Mesenchymal stem cell (in vitro differentiated cells and primary cell): ENCODE results near the gene PRKG1.

Experiments used
- DNase-seq: peaks from one replicate; pipeline ENCODE4 v3.0.0-alpha.2; 2013
- H2AFZ ChIP-seq: one replicate; pipeline ENCODE4 v1.6.1; 2013; ENCODE audit warnings: low read depth, mild to moderate bottlenecking, control low read depth, inconsistent platforms, low read length, moderate library complexity
- H2AK5ac ChIP-seq: 2 replicates; pipeline ENCODE4 v1.6.1; 2013; ENCODE audit warnings: low read length, moderate library complexity, mild to moderate bottlenecking, inconsistent platforms; ENCODE audit not compliant: severe bottlenecking
- H2BK120ac ChIP-seq: one replicate; pipeline ENCODE4 v1.6.1; 2013; ENCODE audit warnings: low read depth, mild to moderate bottlenecking, inconsistent platforms, low read length, moderate library complexity
- H2BK12ac ChIP-seq, 2 experiments: one replicate each; pipeline ENCODE4 v1.6.1; 2013; ENCODE audit warnings: inconsistent platforms in 2 of 2, low read length in 2 of 2, mild to moderate bottlenecking in 2 of 2, moderate library complexity in 2 of 2, control low read depth in 1 of 2
- H2BK15ac ChIP-seq: one replicate; pipeline ENCODE4 v1.6.1; 2013; ENCODE audit warnings: mild to moderate bottlenecking, low read depth, inconsistent platforms; ENCODE audit not compliant: poor library complexity, severe bottlenecking
- H2BK5ac ChIP-seq: 2 replicates; pipeline ENCODE4 v1.6.1; 2013; ENCODE audit warnings: low read depth, mild to moderate bottlenecking, low read length, control low read depth, inconsistent platforms; ENCODE audit not compliant: poor library complexity, severe bottlenecking
- H3K14ac ChIP-seq, 2 experiments: one replicate each; pipeline ENCODE4 v1.6.1; 2013; ENCODE audit warnings: inconsistent platforms in 2 of 2, low read length in 2 of 2, control low read depth in 1 of 2, mild to moderate bottlenecking in 1 of 2, moderate library complexity in 1 of 2
- H3K18ac ChIP-seq, 2 experiments: one replicate each; pipeline ENCODE4 v1.6.1; 2013; ENCODE audit warnings: inconsistent platforms in 2 of 2, low read length in 2 of 2, control low read depth in 1 of 2, low read depth in 1 of 2, mild to moderate bottlenecking in 1 of 2
- H3K23ac ChIP-seq, 2 experiments: one replicate each; pipeline ENCODE4 v1.6.1; 2013; ENCODE audit warnings: inconsistent platforms in 2 of 2, low read length in 2 of 2, mild to moderate bottlenecking in 2 of 2, moderate library complexity in 2 of 2, control low read depth in 1 of 2
- H3K27ac ChIP-seq: 2 replicates; pipeline ENCODE4 v1.5.1; 2013; ENCODE audit warnings: mild to moderate bottlenecking, moderate library complexity, low read length, control low read depth, inconsistent platforms; ENCODE audit not compliant: poor library complexity, severe bottlenecking
- H3K27me3 ChIP-seq, 2 experiments: 2 replicates each; pipeline versions ENCODE4 v1.6.1 to v1.7.0; 2013; ENCODE audit warnings: low read length in 2 of 2, mild to moderate bottlenecking in 2 of 2, moderate library complexity in 2 of 2, control low read depth in 1 of 2, inconsistent platforms in 1 of 2; ENCODE audit not compliant: control insufficient read depth in 1 of 2, insufficient read depth in 1 of 2
- H3K36me3 ChIP-seq, 2 experiments: 2 replicates each; pipeline versions ENCODE4 v1.6.1 to v1.7.0; 2013; ENCODE audit warnings: low read length in 2 of 2, control low read depth in 1 of 2, inconsistent platforms in 1 of 2, low read depth in 1 of 2, mild to moderate bottlenecking in 1 of 2; ENCODE audit not compliant: insufficient read depth in 2 of 2, control insufficient read depth in 1 of 2
- H3K4ac ChIP-seq, 2 experiments: one replicate each; pipeline ENCODE4 v1.6.1; 2013; ENCODE audit warnings: inconsistent platforms in 2 of 2, low read length in 2 of 2, mild to moderate bottlenecking in 2 of 2, moderate library complexity in 2 of 2, control low read depth in 1 of 2, low read depth in 1 of 2
- H3K4me1 ChIP-seq: 2 replicates; pipeline ENCODE4 v1.6.1; 2013; ENCODE audit warnings: low read depth, low read length, control low read depth; ENCODE audit not compliant: control insufficient read depth, insufficient read depth
- H3K4me2 ChIP-seq: 2 replicates; pipeline ENCODE4 v1.6.1; 2013; ENCODE audit warnings: low read length, mild to moderate bottlenecking, inconsistent platforms; ENCODE audit not compliant: poor library complexity, severe bottlenecking
- H3K4me3 ChIP-seq, 2 experiments: 2 replicates each; pipeline versions ENCODE4 v1.5.1 to v1.7.0; 2013; ENCODE audit warnings: low read length in 2 of 2, mild to moderate bottlenecking in 2 of 2, control low read depth in 1 of 2, low read depth in 1 of 2; ENCODE audit not compliant: insufficient read depth in 1 of 2
- H3K79me1 ChIP-seq: replicated peaks from 2 replicates; pipeline ENCODE4 v1.6.1; 2013; ENCODE audit warnings: mild to moderate bottlenecking, control low read depth, low read length, inconsistent platforms; ENCODE audit not compliant: poor library complexity, severe bottlenecking
- H3K9ac ChIP-seq: 2 replicates; pipeline ENCODE4 v1.7.0; 2013; ENCODE audit warnings: mild to moderate bottlenecking, low read length, moderate library complexity
- H3K9me3 ChIP-seq: 2 replicates; pipeline ENCODE4 v1.7.0; 2013; ENCODE audit warnings: mild to moderate bottlenecking, low read length; ENCODE audit not compliant: control insufficient read depth
- H4K8ac ChIP-seq: one replicate; pipeline ENCODE4 v1.6.1; 2013; ENCODE audit warnings: inconsistent platforms, mild to moderate bottlenecking, low read length, moderate library complexity
- H4K91ac ChIP-seq: one replicate; pipeline ENCODE4 v1.6.1; 2013; ENCODE audit warnings: mild to moderate bottlenecking, low read length, inconsistent platforms
- WGBS: methylation state at CpG from one replicate; pipeline ENCODE4 v1.1.7; 2013; ENCODE audit warnings: mixed read lengths; 5-methylcytosine and 5-hydroxymethylcytosine counted together

PRKG1 gene

DNA sequence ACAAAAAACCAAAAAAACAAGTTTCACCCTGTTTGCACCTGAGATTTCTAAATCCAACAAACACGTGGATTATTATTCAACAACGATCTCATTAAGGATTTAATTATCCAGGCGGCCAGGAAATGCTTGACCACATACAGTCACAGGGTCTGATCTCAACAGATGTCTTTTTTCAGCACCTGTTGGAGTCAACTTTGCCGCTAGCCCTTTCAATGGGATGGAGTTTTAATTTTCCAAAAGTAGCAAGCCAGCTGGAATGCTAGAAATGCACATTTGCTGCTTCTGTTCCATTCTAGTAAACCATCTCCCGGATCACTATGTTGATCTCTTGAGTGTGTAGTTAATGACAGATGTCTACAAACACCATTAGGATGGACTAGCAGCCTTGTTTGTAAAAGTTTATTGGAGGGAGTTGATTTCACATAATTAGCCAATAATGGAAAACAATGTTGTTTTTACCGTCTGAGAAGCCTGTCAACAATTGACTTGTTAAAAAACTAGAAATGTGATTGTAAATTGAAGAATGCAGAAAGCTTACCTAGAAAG lies 1175.6 kb downstream of the PRKG1 start:
- Histone ChIP-seq H4K8ac (no peak overlapping the region), H3K23ac (no peak overlapping the region), H4K91ac (no peak overlapping the region), H3K27ac (no peak overlapping the region), H3K4ac (no peak overlapping the region), H2BK15ac (no peak overlapping the region), H3K14ac (no peak overlapping the region), H3K18ac (no peak overlapping the region), H2BK12ac (no peak overlapping the region), H2AK5ac (no peak overlapping the region), H3K36me3 (no peaks in the 10 kb centered on the region), H3K4me3 (no peak overlapping the region), H3K4me1 (no peaks in the 10 kb centered on the region), H2AFZ (no peak overlapping the region), H3K9ac (no peak overlapping the region), H3K4me2 (no peak overlapping the region), H3K79me1 (no peaks in the 10 kb centered on the region), H3K27me3 (no peaks in the 10 kb centered on the region), H2BK120ac (no peak overlapping the region), H3K9me3 (no peaks in the 10 kb centered on the region), H2BK5ac (no peak overlapping the region)
- WGBS: 90% methylated on average over 6 of the region's 6 CpGs
- no peak for DNase-seq

DNA sequence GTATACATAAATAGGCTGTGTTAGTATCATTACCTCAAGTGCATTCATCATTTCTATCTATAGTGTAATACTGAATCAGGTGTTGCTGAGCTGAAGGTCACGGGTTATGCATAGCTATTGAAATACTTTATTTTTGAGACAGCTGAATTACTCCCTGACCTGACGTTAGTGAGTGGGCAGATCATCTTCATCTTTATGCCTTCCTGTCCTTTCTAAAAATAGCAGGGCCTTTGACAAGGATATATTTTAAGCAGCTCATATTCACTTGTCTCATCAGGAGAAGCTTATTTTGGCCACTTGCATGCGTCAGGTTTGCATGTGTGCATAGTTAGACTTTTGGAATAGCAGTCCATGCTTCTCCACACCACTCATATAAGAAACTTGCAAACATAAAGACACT lies 1176.2 kb downstream of the PRKG1 start:
- Histone ChIP-seq H2BK12ac (no peak overlapping the region), H3K9me3 (no peaks in the 10 kb centered on the region), H3K4me3 (no peak overlapping the region), H3K36me3 (no peaks in the 10 kb centered on the region), H3K23ac (no peak overlapping the region), H3K9ac (no peak overlapping the region), H4K8ac (no peak overlapping the region), H3K4ac (no peak overlapping the region), H3K27ac (no peak overlapping the region), H2BK15ac (no peak overlapping the region), H3K4me2 (no peak overlapping the region), H3K18ac (no peak overlapping the region), H2BK120ac (no peak overlapping the region), H4K91ac (no peak overlapping the region), H3K14ac (no peak overlapping the region), H3K79me1 (no peaks in the 10 kb centered on the region), H3K4me1 (no peaks in the 10 kb centered on the region), H2AFZ (no peak overlapping the region), H2AK5ac (no peak overlapping the region), H2BK5ac (no peak overlapping the region), H3K27me3 (no peaks in the 10 kb centered on the region)
- no peak for DNase-seq
- 61% methylated on average over 3 of the region's 3 CpGs for WGBS

DNA sequence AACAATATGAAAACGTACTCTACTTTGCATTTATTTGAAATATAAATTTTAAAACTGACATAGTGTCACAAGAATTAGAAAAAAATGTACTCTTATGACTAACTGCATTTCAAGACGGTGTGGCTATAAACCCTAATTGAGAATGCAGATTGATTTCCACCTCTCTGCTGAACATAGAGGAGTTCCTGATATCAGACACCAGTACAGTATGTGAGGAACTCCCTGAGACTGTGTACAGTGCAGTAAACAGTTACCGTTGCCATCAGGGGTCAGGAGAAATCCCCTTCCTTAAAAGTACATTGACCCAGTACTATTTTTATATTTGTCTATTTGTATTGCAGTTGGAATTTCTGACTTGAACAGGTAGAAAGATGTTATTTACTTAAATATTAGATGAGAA lies 1178.0 kb downstream of the PRKG1 start:
- H2BK120ac ChIP-seq: no peak overlapping the region
- H2AFZ ChIP-seq: no peak overlapping the region
- H2BK12ac ChIP-seq: no peak overlapping the region
- H2BK15ac ChIP-seq: no peak overlapping the region
- no peak overlapping the region for H3K4ac ChIP-seq
- H3K9ac ChIP-seq: no peak overlapping the region
- no peaks in the 10 kb centered on the region for H3K36me3 ChIP-seq
- H3K27ac ChIP-seq: no peak overlapping the region
- no peaks in the 10 kb centered on the region for H3K4me1 ChIP-seq
- no peak overlapping the region for H4K8ac ChIP-seq
- H2AK5ac ChIP-seq: no peak overlapping the region
- H3K79me1 ChIP-seq: no peaks in the 10 kb centered on the region
- no peak overlapping the region for H4K91ac ChIP-seq
- H3K23ac ChIP-seq: no peak overlapping the region
- no peak overlapping the region for H3K18ac ChIP-seq
- H3K9me3 ChIP-seq: no peaks in the 10 kb centered on the region
- H2BK5ac ChIP-seq: no peak overlapping the region
- H3K4me2 ChIP-seq: no peak overlapping the region
- no peak for DNase-seq
- 100% methylated on average over 1 of the region's 3 CpGs for WGBS
- no peak overlapping the region for H3K14ac ChIP-seq
- no peaks in the 10 kb centered on the region for H3K27me3 ChIP-seq
- no peak overlapping the region for H3K4me3 ChIP-seq

GRCh38 chr10:52256832-52257691 lies 1182.8 kb downstream of the PRKG1 start:
- H3K79me1 ChIP-seq: no peaks in the 10 kb centered on the region
- no peak overlapping the region for H2BK12ac ChIP-seq
- H3K4me2 ChIP-seq: no peak overlapping the region
- no peak overlapping the region for H2BK120ac ChIP-seq
- H3K27me3 ChIP-seq: no peaks in the 10 kb centered on the region
- H3K4ac ChIP-seq: no peak overlapping the region
- H3K23ac ChIP-seq: no peak overlapping the region
- H3K4me1 ChIP-seq: no peaks in the 10 kb centered on the region
- no peaks in the 10 kb centered on the region for H3K9me3 ChIP-seq
- no peak overlapping the region for H2BK5ac ChIP-seq
- no peak overlapping the region for H2BK15ac ChIP-seq
- no peak overlapping the region for H4K91ac ChIP-seq
- H3K18ac ChIP-seq: no peak overlapping the region
- 95% methylated on average over 4 of the region's 6 CpGs for WGBS
- H2AK5ac ChIP-seq: no peak overlapping the region
- H3K27ac ChIP-seq: no peak overlapping the region
- peak; percentile 8 for DNase-seq
- H4K8ac ChIP-seq: no peak overlapping the region
- no peaks in the 10 kb centered on the region for H3K36me3 ChIP-seq
- H3K14ac ChIP-seq: no peak overlapping the region
- no peak overlapping the region for H3K9ac ChIP-seq
- no peak overlapping the region for H2AFZ ChIP-seq
- no peak overlapping the region for H3K4me3 ChIP-seq
